ENCODE data around the gene BEGAIN.

Gene BEGAIN

GRCh38 chr14:100541621-100542560 lies 45.3 kb downstream of the BEGAIN start:
- Histone ChIP-seq H3K4me2 (ENCODE audit: insufficient read depth, low read length) (no peak overlapping the region), H3K27ac (ENCODE audit: low read length) (no peak overlapping the region), H3K9ac (ENCODE audit: low read depth, low read length) (no peak overlapping the region)

GRCh38 chr14:100540926-100541620 lies 46.1 kb downstream of the BEGAIN start:
- no peak overlapping the region for H3K9ac ChIP-seq (ENCODE audit: low read depth, low read length)

More at GRCh38 chr14:100541621-100542560, 45.3 kb downstream of the BEGAIN start:
- Histone ChIP-seq H4K20me1 (ENCODE audit: insufficient read depth, low read length) (no peaks in the 10 kb centered on the region), H3K4me1 (ENCODE audit: insufficient read depth, low read length) (no peaks in the 10 kb centered on the region), H3K4me3 (ENCODE audit: low read depth in 1 of 2, low read length in 2 of 2) (no peak overlapping the region), H2AFZ (ENCODE audit: low read depth, low read length) (no peak overlapping the region), H3K79me2 (ENCODE audit: insufficient read depth, low read length) (no peaks in the 10 kb centered on the region), H3K9me3 (ENCODE audit: insufficient read depth, low read length, severe bottlenecking) (no peaks in the 10 kb centered on the region), H3K36me3 (ENCODE audit: insufficient read depth, low read length) (no peaks in the 10 kb centered on the region), H3K27me3 (ENCODE audit: insufficient read depth, low read length, poor library complexity) (no peaks in the 10 kb centered on the region)
- no peak for DNase-seq
- no peak for ATAC-seq (ENCODE audit: insufficient read depth, low read depth)
- TF ChIP-seq CTCF (IDR thresholded peaks at IDR 0.05; ENCODE audit: borderline replicate concordance, extremely low read depth, low read length, poor library complexity, severe bottlenecking): no peak

GRCh38 chr14:100540141-100540925 lies 46.9 kb downstream of the BEGAIN start:
- Histone ChIP-seq H3K4me3 (ENCODE audit: low read depth in 1 of 2, low read length in 2 of 2) (no peak overlapping the region), H3K27me3 (ENCODE audit: insufficient read depth, low read length, poor library complexity) (no peaks in the 10 kb centered on the region), H3K4me1 (ENCODE audit: insufficient read depth, low read length) (peaks cover 11% of the 10 kb centered on the region), H2AFZ (ENCODE audit: low read depth, low read length) (no peak overlapping the region), H4K20me1 (ENCODE audit: insufficient read depth, low read length) (no peaks in the 10 kb centered on the region), H3K79me2 (ENCODE audit: insufficient read depth, low read length) (no peaks in the 10 kb centered on the region), H3K9me3 (ENCODE audit: insufficient read depth, low read length, severe bottlenecking) (no peaks in the 10 kb centered on the region), H3K9ac (ENCODE audit: low read depth, low read length) (no peak overlapping the region), H3K4me2 (ENCODE audit: insufficient read depth, low read length) (no peak overlapping the region), H3K36me3 (ENCODE audit: insufficient read depth, low read length) (no peaks in the 10 kb centered on the region), H3K27ac (ENCODE audit: low read length) (no peak overlapping the region)
- ATAC-seq (ENCODE audit: insufficient read depth, low read depth) (no peak), DNase-seq (no peak)
- no peak for TF ChIP-seq EZH2 (IDR thresholded peaks at IDR 0.05; ENCODE audit: borderline replicate concordance, low read depth, low read length, severe bottlenecking)
- peak; percentile 39 for TF ChIP-seq CTCF (IDR thresholded peaks at IDR 0.05; ENCODE audit: borderline replicate concordance, extremely low read depth, low read length, poor library complexity, severe bottlenecking)

More at GRCh38 chr14:100540926-100541620, 46.1 kb downstream of the BEGAIN start:
- Histone ChIP-seq H3K9me3 (ENCODE audit: insufficient read depth, low read length, severe bottlenecking) (no peaks in the 10 kb centered on the region), H3K36me3 (ENCODE audit: insufficient read depth, low read length) (no peaks in the 10 kb centered on the region), H3K4me1 (ENCODE audit: insufficient read depth, low read length) (peaks cover 4% of the 10 kb centered on the region), H2AFZ (ENCODE audit: low read depth, low read length) (no peak overlapping the region), H3K27ac (ENCODE audit: low read length) (no peak overlapping the region), H4K20me1 (ENCODE audit: insufficient read depth, low read length) (no peaks in the 10 kb centered on the region), H3K79me2 (ENCODE audit: insufficient read depth, low read length) (no peaks in the 10 kb centered on the region), H3K4me3 (ENCODE audit: low read depth in 1 of 2, low read length in 2 of 2) (no peak overlapping the region), H3K4me2 (ENCODE audit: insufficient read depth, low read length) (no peak overlapping the region), H3K27me3 (ENCODE audit: insufficient read depth, low read length, poor library complexity) (no peaks in the 10 kb centered on the region)
- TF ChIP-seq EZH2 (IDR thresholded peaks at IDR 0.05; ENCODE audit: borderline replicate concordance, low read depth, low read length, severe bottlenecking) (no peak), CTCF (IDR thresholded peaks at IDR 0.05; ENCODE audit: borderline replicate concordance, extremely low read depth, low read length, poor library complexity, severe bottlenecking) (no peak)
- DNase-seq (no peak), ATAC-seq (ENCODE audit: insufficient read depth, low read depth) (no peak)

Measured in DND-41 (cell line).